ENCODE data around the gene MUC5AC.

Gene MUC5AC

DNA sequence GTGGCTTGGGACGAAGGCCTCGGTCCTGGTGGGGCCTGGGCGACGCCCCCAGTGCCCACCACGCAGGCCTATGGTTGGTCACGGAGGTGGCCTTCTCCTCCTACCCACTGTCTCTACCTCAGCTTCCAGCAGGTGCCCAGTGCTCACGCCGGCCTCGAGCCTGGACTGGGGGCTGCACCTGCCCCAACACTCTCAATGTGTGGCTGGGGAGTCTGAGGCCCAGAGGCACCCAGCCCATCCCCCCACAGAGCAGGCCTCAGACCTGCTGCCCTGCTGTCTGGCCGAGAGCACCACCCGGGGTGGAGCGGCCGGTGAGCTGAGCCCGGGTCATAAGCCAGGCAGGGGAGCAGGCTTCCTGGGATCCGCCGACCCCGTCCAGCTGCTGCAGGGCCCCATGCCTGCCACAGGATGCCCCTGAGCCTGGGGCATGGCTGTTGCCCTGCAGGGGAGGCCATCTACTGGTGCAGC is 28.6 kb upstream of the MUC5AC start:
- no peak overlapping the region for H3K4me3 ChIP-seq (replicated peaks; ENCODE audit: low read depth, low read length)
- no peak for DNase-seq (ENCODE audit: extremely low read depth, low read depth)
- TF ChIP-seq, protein P1, sequence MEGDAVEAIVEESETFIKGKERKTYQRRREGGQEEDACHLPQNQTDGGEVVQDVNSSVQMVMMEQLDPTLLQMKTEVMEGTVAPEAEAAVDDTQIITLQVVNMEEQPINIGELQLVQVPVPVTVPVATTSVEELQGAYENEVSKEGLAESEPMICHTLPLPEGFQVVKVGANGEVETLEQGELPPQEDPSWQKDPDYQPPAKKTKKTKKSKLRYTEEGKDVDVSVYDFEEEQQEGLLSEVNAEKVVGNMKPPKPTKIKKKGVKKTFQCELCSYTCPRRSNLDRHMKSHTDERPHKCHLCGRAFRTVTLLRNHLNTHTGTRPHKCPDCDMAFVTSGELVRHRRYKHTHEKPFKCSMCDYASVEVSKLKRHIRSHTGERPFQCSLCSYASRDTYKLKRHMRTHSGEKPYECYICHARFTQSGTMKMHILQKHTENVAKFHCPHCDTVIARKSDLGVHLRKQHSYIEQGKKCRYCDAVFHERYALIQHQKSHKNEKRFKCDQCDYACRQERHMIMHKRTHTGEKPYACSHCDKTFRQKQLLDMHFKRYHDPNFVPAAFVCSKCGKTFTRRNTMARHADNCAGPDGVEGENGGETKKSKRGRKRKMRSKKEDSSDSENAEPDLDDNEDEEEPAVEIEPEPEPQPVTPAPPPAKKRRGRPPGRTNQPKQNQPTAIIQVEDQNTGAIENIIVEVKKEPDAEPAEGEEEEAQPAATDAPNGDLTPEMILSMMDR (IDR thresholded peaks at IDR 0.05; ENCODE audit: low read depth, low read length, missing control alignments) = no peak

DNA sequence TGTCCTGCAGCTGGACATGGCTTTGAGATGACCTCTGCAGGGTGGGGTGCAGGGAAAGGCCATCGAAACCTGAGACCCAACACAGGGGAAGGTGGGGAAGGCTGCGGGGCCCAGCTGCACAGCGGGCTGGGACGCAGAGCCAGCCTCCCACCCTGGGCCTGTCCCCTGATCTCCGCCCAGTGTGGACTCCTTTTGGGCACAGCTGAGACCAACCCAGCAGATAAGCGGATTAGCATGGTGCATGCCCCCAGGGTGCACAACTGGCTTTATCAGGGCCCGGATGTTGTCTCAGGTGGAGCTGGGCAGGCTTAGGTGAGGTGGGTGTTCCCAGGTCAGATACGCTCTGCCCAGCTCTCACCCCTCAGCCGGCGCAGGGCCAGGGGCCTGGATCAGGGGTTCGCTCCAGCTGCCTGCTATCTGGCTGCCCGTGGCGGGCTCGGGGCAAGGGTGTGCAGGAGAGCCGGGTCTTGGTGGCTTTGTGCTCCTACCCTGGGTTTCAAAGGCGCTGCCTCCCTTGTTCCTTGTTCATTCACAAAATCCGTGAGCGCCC is 28.1 kb upstream of the MUC5AC start:
- H3K4me3 ChIP-seq (replicated peaks; ENCODE audit: low read depth, low read length) = no peak overlapping the region
- TF ChIP-seq, protein P1 (IDR thresholded peaks at IDR 0.05; ENCODE audit: low read depth, low read length, missing control alignments) = no peak
- no peak for DNase-seq (ENCODE audit: extremely low read depth, low read depth)

DNA sequence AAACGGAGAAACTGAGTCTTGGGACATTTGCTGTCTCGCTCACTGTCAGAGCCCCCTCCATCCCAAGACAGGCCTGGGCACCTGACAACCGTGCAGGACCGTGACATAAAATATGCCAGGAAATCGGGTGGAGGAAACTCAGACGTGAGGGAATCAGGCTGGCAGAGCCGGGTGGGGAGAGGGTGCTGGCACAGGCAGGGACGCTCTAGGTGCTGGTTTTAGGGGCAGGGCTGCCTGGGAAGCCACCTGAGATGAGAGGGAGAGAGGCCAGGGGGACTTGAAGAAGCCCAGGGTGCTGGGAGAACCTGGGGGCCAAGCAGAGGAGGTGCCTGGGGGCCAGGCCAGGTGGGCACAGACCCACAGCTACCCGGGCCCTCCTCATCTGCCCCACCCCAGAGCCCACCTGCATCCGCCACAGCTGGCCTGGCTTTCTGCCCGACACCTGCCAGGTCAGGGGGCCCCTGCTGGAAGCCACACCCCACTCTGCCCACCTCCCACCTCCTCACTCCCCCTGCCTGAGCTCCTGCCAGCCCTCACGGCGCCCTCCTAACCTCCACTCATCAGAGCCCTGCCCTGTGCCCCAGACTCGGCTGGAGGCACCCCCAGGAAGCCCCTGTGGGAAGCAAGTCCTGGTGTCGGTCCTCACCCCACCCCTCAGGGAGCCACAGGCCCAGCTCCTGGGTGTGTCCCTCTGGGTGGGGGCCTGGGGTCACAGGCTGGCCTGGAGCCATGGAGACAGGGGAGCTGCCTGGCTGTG is 27.3 kb upstream of the MUC5AC start:
- H3K4me3 ChIP-seq (replicated peaks; ENCODE audit: low read depth, low read length) = no peak overlapping the region
- TF ChIP-seq, protein P1 (IDR thresholded peaks at IDR 0.05; ENCODE audit: low read depth, low read length, missing control alignments) = no peak
- DNase-seq (ENCODE audit: extremely low read depth, low read depth) = no peak

DNA sequence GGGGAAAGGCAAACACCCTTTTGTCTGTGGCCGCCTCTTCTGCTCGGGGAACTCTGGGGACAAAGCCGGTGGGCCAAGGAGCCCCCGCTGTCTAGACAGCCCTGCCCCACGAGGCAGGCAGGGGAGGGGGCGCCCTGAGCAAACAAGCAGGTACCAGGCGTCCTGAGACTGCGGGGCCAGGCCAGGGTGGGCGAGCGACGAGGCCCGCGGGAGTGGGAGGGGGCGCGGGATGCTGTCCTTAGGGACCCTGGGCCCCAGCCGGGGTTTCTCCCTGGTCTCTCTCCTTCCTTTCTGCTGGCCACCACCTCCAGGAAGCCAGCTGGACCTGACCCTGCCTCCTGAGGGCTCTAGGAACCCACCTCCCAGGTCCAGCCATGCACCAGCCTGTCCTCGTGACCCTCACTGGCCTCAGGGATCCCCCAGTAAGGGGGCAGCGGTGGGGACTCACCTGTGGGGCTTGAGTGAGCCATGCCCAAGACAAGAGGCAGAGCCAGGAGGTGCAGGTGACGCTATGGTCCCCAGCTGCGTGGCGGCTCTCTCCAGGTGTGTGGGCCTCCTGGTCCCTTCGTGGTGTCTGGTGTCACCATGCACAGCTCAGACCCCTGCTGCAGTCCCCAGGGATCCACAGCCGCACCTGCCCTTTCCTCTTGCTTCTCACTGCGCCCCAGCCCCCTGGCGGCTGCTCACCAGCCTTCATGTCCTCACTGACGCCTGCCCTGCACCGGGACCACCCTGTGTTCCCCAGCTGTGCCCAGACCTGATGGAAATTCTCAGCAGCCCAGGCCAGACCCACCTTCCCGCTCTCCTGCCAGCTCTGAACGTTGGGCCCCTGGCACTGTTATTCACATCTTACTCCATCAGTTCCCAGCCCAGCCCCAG is 26.5 kb upstream of the MUC5AC start:
- DNase-seq (ENCODE audit: extremely low read depth, low read depth) = no peak
- TF ChIP-seq, protein P1 (IDR thresholded peaks at IDR 0.05; ENCODE audit: low read depth, low read length, missing control alignments) = no peak
- no peak overlapping the region for H3K4me3 ChIP-seq (replicated peaks; ENCODE audit: low read depth, low read length)

DNA sequence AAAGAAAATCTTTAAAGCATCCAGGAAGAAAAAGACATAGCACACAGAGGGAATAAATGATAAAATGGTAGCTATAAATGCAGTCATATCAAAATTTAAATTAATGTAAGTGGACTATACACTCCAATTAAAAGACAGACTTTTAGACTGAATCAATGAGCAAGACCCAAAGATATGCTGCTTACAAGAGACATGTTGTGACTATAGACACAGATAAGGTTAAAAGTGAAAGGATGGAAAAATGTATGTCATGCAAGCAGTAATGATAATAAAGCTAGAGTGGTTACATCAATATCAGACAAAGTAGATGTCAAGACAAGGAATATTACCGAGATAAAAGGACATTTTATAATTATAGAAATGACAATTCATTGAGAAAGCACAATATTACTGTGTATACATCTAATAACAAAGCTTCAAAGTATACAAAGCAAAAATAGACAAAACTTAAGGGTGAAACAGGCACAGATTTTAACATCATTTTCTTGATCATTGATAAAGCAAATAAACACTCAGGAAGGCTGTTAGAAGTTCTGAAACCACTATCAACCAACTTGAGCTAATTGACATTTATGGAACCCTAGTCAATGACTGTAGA is 22.8 kb upstream of the MUC5AC start:
- no peak for DNase-seq (ENCODE audit: extremely low read depth, low read depth)
- TF ChIP-seq, protein P1 (IDR thresholded peaks at IDR 0.05; ENCODE audit: low read depth, low read length, missing control alignments) = no peak
- no peak overlapping the region for H3K4me3 ChIP-seq (replicated peaks; ENCODE audit: low read depth, low read length)

DNA sequence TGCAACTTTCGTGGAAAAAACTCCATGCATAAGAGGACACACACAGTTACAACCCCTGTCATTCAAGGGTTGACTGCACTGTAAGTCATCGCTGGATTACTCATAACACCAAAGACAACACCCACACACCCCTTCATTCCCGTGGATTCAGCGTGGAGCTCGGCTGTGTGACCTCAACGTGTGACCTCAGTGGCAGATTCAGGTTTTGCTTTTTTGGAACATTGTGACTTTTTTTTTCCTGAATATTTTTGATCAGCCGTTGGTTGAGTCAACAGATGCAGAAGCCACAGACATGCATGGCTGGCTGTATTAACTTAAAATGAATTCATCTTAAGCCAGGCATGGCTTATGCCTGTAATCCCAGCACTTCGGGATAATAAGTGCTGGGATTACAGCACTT is 19.7 kb upstream of the MUC5AC start:
- DNase-seq (ENCODE audit: extremely low read depth, low read depth) = no peak
- no peak overlapping the region for H3K4me3 ChIP-seq (replicated peaks; ENCODE audit: low read depth, low read length)

More for the DNA sequence above, 19.7 kb upstream of the MUC5AC start:
- TF ChIP-seq, protein P1 (IDR thresholded peaks at IDR 0.05; ENCODE audit: low read depth, low read length, missing control alignments) = no peak

Data from HFF-Myc (cell line).